CD4-positive, alpha-beta T cell (primary cell): ENCODE data around the gene PTPRM. TPM values are rescaled to one million over a fixed set of nuclear protein-coding genes. Genes with fewer than 3 reads are reported as not detected.

ENCODE experiments used
- ATAC-seq: fragments of 200-7000 bp; cut with Tn5 transposase; one replicate; pipeline ENCODE4 v1.10.0; 2022; ENCODE audit warnings: mild to moderate bottlenecking; ENCODE audit not compliant: poor library complexity
- CTCF ChIA-PET: fragments of 350-600 bp; sonication (Branson Sonifier 250); formaldehyde crosslinking; loops from one replicate; lab custom pipeline; 2021; ENCODE audit warnings: antibody characterized with exemption, inconsistent platforms; lab: Charles Lee
- POLR2A ChIA-PET: fragments of 350-600 bp; sonication (Branson Sonifier 250); formaldehyde crosslinking; loops from one replicate; lab custom pipeline; 2021; ENCODE audit warnings: antibody characterized with exemption, inconsistent platforms; lab: Charles Lee
- DNase-seq, 14 experiments: peaks; one replicate each; pipeline ENCODE4 v3.0.0-alpha.2; 2013 to 2020; ENCODE audit warnings: mixed read lengths in 2 of 14
- H3K27ac ChIP-seq, 2 donors: one replicate each; pipeline versions ENCODE4 v1.5.1 to v1.7.0; 2013; ENCODE audit warnings: low read length in 2 of 2, low read depth in 1 of 2, mild to moderate bottlenecking in 1 of 2
- H3K27me3 ChIP-seq, 2 experiments: 1 replicate in 1 of 2; 2 replicates in 1 of 2; pipeline versions ENCODE4 v1.6.1 to v1.7.0; 2013; ENCODE audit warnings: low read length in 2 of 2, control low read depth in 1 of 2, mild to moderate bottlenecking in 1 of 2, moderate library complexity in 1 of 2; ENCODE audit not compliant: insufficient read depth in 2 of 2, control insufficient read depth in 1 of 2
- H3K36me3 ChIP-seq: one replicate; pipeline ENCODE4 v1.6.1; 2013; ENCODE audit warnings: low read length, control low read depth; ENCODE audit not compliant: insufficient read depth
- H3K4me1 ChIP-seq: one replicate; pipeline ENCODE4 v1.6.1; 2013; ENCODE audit warnings: low read length, control low read depth; ENCODE audit not compliant: insufficient read depth
- H3K4me3 ChIP-seq: one replicate; pipeline ENCODE4 v1.5.1; 2013; ENCODE audit warnings: mild to moderate bottlenecking, low read length, moderate library complexity
- H3K9me3 ChIP-seq, 2 experiments: 1 replicate in 1 of 2; 2 replicates in 1 of 2; pipeline versions ENCODE4 v1.6.1 to v1.7.0; 2013; ENCODE audit warnings: low read length in 2 of 2, mild to moderate bottlenecking in 2 of 2, control low read depth in 1 of 2, moderate library complexity in 1 of 2; ENCODE audit not compliant: control insufficient read depth in 1 of 2, insufficient read depth in 1 of 2
- H3K27ac Mint-ChIP-seq: one replicate; pipeline ENCODE4 v1.8.0; 2020; ENCODE audit warnings: mixed read lengths
- H3K27me3 Mint-ChIP-seq: one replicate; pipeline ENCODE4 v1.8.0; 2021; ENCODE audit warnings: mixed read lengths
- H3K36me3 Mint-ChIP-seq: one replicate; pipeline ENCODE4 v1.8.0; 2021; ENCODE audit warnings: low read depth, mixed read lengths
- H3K4me1 Mint-ChIP-seq: one replicate; pipeline ENCODE4 v1.8.0; 2021; ENCODE audit warnings: low read depth, mixed read lengths
- H3K4me3 Mint-ChIP-seq: one replicate; pipeline ENCODE4 v1.8.0; 2020; ENCODE audit warnings: mild to moderate bottlenecking, mixed read lengths
- H3K9me3 Mint-ChIP-seq: one replicate; pipeline ENCODE4 v1.8.0; 2020; ENCODE audit warnings: mixed read lengths
- CTCF ChIP-seq: fragments of 200-600 bp; IDR thresholded peaks from one replicate; pipeline ENCODE4 v1.8.0; 2022; ENCODE audit warnings: antibody characterized with exemption, mild to moderate bottlenecking
- intact Hi-C, 2 experiments: fragments of 100-400 bp; cut with DNase I in 1 of 2; cut with micrococcal nuclease in 1 of 2; formaldehyde crosslinking; loops; one replicate each; pipeline versions ENCODE4 v1.15.1 to v1.9.0; 2023 to 2025; cut with DNase I, micrococcal nuclease
- total RNA-seq, 174 experiments: library from RNA in 2 of 174; stranded (reverse) in 2 of 174; gene quantifications; one replicate each; pipeline ENCODE4 v1.2.3 and lab custom pipeline; 2021 to 2026

Gene PTPRM
- total RNA-seq, 2 experiments from 2014 or later, result 21.7 to 21.9 TPM

- peaks cover 0 to 8% of the 10 kb centered on the region in 2 experiments for H3K9me3 ChIP-seq
- no peak overlapping the region for H3K27ac ChIP-seq
- ChIA-PET POLR2A (no interaction called here), CTCF (no interaction called here)
- Mint-ChIP-seq H3K9me3 (no peaks in the 10 kb centered on the region), H3K36me3 (no peaks in the 10 kb centered on the region), H3K4me1 (peaks cover 8% of the 10 kb centered on the region), H3K4me3 (no peak overlapping the region), H3K27ac (no peak overlapping the region), H3K27me3 (no peaks in the 10 kb centered on the region)
- H3K27me3 ChIP-seq, result no peaks in the 10 kb centered on the region
- no peaks in the 10 kb centered on the region for H3K4me1 ChIP-seq
- peak in 2 of 14 experiments; percentile 5 to 9 for DNase-seq
- intact Hi-C loops, result no loop called here
- TF ChIP-seq CTCF, result no peak
- H3K36me3 ChIP-seq, result no peaks in the 10 kb centered on the region
- ATAC-seq, result peak; percentile 32
- H3K4me3 ChIP-seq, result peak overlapping the region; percentile 21
Observed at GRCh38 chr18:7822435-7823331, 255.6 kb downstream of the PTPRM start.

- Mint-ChIP-seq H3K27ac (no peak overlapping the region), H3K9me3 (no peaks in the 10 kb centered on the region), H3K4me1 (peaks cover 8% of the 10 kb centered on the region), H3K27me3 (no peaks in the 10 kb centered on the region), H3K36me3 (no peaks in the 10 kb centered on the region), H3K4me3 (no peak overlapping the region)
- TF ChIP-seq CTCF, result no peak
- no peak overlapping the region for H3K4me3 ChIP-seq
- peaks cover 0 to 8% of the 10 kb centered on the region in 2 experiments for H3K9me3 ChIP-seq
- DNase-seq (no peak), ATAC-seq (no peak)
- ChIA-PET CTCF (no interaction called here), POLR2A (no interaction called here)
- no peaks in the 10 kb centered on the region for H3K36me3 ChIP-seq
- no peaks in the 10 kb centered on the region for H3K4me1 ChIP-seq
- no peaks in the 10 kb centered on the region for H3K27me3 ChIP-seq
- H3K27ac ChIP-seq, result no peak overlapping the region
- intact Hi-C loops, result no loop called here
Observed at GRCh38 chr18:7824970-7825369, 257.9 kb downstream of the PTPRM start.

- TF ChIP-seq CTCF, result no peak
- intact Hi-C loops, result no loop called here
- DNase-seq (peak in 1 of 14 experiments; percentile 2), ATAC-seq (no peak)
- Mint-ChIP-seq H3K27ac (no peak overlapping the region), H3K27me3 (no peaks in the 10 kb centered on the region), H3K9me3 (no peaks in the 10 kb centered on the region), H3K4me3 (no peak overlapping the region), H3K4me1 (no peaks in the 10 kb centered on the region), H3K36me3 (no peaks in the 10 kb centered on the region)
- no peaks in the 10 kb centered on the region for H3K9me3 ChIP-seq
- no peaks in the 10 kb centered on the region for H3K27me3 ChIP-seq
- no peak overlapping the region for H3K27ac ChIP-seq
- H3K4me1 ChIP-seq, result no peaks in the 10 kb centered on the region
- H3K4me3 ChIP-seq, result no peak overlapping the region
- no peaks in the 10 kb centered on the region for H3K36me3 ChIP-seq
- POLR2A ChIA-PET, result no interaction called here
- CTCF ChIA-PET, result no interaction called here
Observed at GRCh38 chr18:7830468-7830867, 263.4 kb downstream of the PTPRM start.
